Left ventricle myocardium inferior (tissue), 1 donor: ENCODE measurements around the gene POU5F2. TPM values are rescaled to one million over a fixed set of nuclear protein-coding genes. Genes with fewer than 3 reads are reported as not detected.

ENCODE experiments used
- DNase-seq: peaks from one replicate; pipeline ENCODE4 v3.0.0-alpha.2; 2020
- H3K27ac ChIP-seq: fragments of 200-600 bp; replicated peaks from 2 replicates; pipeline ENCODE4 v1.8.0; 2021
- H3K27me3 ChIP-seq: fragments of 200-600 bp; 2 replicates; pipeline ENCODE4 v1.8.0; 2021; ENCODE audit warnings: low read depth
- H3K36me3 ChIP-seq: fragments of 200-600 bp; 2 replicates; pipeline ENCODE4 v1.8.0; 2021
- H3K4me1 ChIP-seq: fragments of 200-600 bp; 2 replicates; pipeline ENCODE4 v1.8.0; 2021
- H3K4me3 ChIP-seq: fragments of 200-600 bp; 2 replicates; pipeline ENCODE4 v1.8.0; 2021; ENCODE audit warnings: mild to moderate bottlenecking, moderate library complexity
- H3K9me3 ChIP-seq: fragments of 200-600 bp; replicated peaks from 2 replicates; pipeline ENCODE4 v1.8.0; 2021
- intact Hi-C: fragments of 100-400 bp; cut with micrococcal nuclease; formaldehyde crosslinking; loops from one replicate; pipeline ENCODE4 v1.11.0; 2022
- total RNA-seq: library from RNA; stranded (reverse); fragmentation: NEBNext Ultra II Directional; extraction: Animal tissue kit (Norgen Biotek cat#: 25700); gene quantifications from one replicate; pipeline ENCODE4 v1.2.1, GENCODE V29; 2021
- TF ChIP-seq, protein P1 (sequence below): fragments of 200-600 bp; IDR thresholded peaks from 2 replicates; pipeline ENCODE4 v1.8.0; 2021; ENCODE audit warnings: antibody characterized with exemption, mild to moderate bottlenecking, borderline replicate concordance
- donor health status: DM: no; HTN: yes; CAD: no; lungs with severe emphysema.

The POU5F2 gene
- total RNA-seq, 1 donor from 2014 or later, result 0.16 TPM

- H3K27me3 ChIP-seq, result no peaks in the 10 kb centered on the region
- intact Hi-C loops, result no loop called here
- H3K4me1 ChIP-seq, result no peaks in the 10 kb centered on the region
- no peak for DNase-seq
- no peak overlapping the region for H3K4me3 ChIP-seq
- TF ChIP-seq, protein P1, sequence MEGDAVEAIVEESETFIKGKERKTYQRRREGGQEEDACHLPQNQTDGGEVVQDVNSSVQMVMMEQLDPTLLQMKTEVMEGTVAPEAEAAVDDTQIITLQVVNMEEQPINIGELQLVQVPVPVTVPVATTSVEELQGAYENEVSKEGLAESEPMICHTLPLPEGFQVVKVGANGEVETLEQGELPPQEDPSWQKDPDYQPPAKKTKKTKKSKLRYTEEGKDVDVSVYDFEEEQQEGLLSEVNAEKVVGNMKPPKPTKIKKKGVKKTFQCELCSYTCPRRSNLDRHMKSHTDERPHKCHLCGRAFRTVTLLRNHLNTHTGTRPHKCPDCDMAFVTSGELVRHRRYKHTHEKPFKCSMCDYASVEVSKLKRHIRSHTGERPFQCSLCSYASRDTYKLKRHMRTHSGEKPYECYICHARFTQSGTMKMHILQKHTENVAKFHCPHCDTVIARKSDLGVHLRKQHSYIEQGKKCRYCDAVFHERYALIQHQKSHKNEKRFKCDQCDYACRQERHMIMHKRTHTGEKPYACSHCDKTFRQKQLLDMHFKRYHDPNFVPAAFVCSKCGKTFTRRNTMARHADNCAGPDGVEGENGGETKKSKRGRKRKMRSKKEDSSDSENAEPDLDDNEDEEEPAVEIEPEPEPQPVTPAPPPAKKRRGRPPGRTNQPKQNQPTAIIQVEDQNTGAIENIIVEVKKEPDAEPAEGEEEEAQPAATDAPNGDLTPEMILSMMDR, result no peak
- no peaks in the 10 kb centered on the region for H3K36me3 ChIP-seq
- H3K27ac ChIP-seq, result no peak overlapping the region
- H3K9me3 ChIP-seq, result no peaks in the 10 kb centered on the region
Observed at GRCh38 chr5:93724791-93725190, 16.6 kb downstream of the POU5F2 start.

GRCh38 chr5:93723681-93724080, 17.7 kb downstream of the POU5F2 start:
- no peaks in the 10 kb centered on the region for H3K4me1 ChIP-seq
- no peak overlapping the region for H3K27ac ChIP-seq
- intact Hi-C loops, result no loop called here
- TF ChIP-seq, protein P1, result no peak
- H3K36me3 ChIP-seq, result no peaks in the 10 kb centered on the region
- no peaks in the 10 kb centered on the region for H3K9me3 ChIP-seq
- no peaks in the 10 kb centered on the region for H3K27me3 ChIP-seq
- no peak for DNase-seq
- no peak overlapping the region for H3K4me3 ChIP-seq

DNA sequence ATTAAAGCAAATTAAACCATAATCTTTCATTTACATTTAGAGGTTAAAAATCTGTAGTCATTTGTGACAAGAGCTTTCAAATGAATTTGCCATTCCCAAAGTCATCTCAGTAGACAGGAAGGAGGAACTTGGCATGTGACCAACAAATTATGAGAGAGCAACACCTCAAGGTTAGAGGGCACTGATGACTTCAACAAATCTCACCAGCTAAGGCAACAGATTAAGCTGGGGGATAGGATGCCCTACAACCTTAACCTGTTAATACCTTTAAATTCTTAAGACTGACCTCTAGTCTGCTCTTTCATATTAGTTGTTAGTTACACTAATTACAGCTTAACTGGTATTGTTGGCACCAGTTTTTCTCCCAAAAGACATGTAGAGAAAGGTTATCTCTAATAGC, 18.4 kb downstream of the POU5F2 start:
- no peaks in the 10 kb centered on the region for H3K36me3 ChIP-seq
- no peak for DNase-seq
- no peak overlapping the region for H3K27ac ChIP-seq
- no peak overlapping the region for H3K4me3 ChIP-seq
- no peaks in the 10 kb centered on the region for H3K4me1 ChIP-seq
- no peaks in the 10 kb centered on the region for H3K9me3 ChIP-seq
- TF ChIP-seq, protein P1, result no peak
- H3K27me3 ChIP-seq, result no peaks in the 10 kb centered on the region
- intact Hi-C loops, result no loop called here

GRCh38 chr5:93722588-93722987, 18.8 kb downstream of the POU5F2 start:
- DNase-seq, result no peak
- H3K36me3 ChIP-seq, result no peaks in the 10 kb centered on the region
- no peaks in the 10 kb centered on the region for H3K27me3 ChIP-seq
- no peaks in the 10 kb centered on the region for H3K4me1 ChIP-seq
- TF ChIP-seq, protein P1, result no peak
- intact Hi-C loops, result no loop called here
- no peak overlapping the region for H3K4me3 ChIP-seq
- no peaks in the 10 kb centered on the region for H3K9me3 ChIP-seq
- H3K27ac ChIP-seq, result no peak overlapping the region

GRCh38 chr5:93721511-93721910, 19.9 kb downstream of the POU5F2 start:
- intact Hi-C loops, result no loop called here
- Histone ChIP-seq H3K4me1 (peaks cover 6% of the 10 kb centered on the region), H3K9me3 (no peaks in the 10 kb centered on the region), H3K27ac (no peak overlapping the region), H3K36me3 (no peaks in the 10 kb centered on the region), H3K4me3 (no peak overlapping the region), H3K27me3 (no peaks in the 10 kb centered on the region)
- no peak for DNase-seq
- TF ChIP-seq, protein P1, result no peak

DNA sequence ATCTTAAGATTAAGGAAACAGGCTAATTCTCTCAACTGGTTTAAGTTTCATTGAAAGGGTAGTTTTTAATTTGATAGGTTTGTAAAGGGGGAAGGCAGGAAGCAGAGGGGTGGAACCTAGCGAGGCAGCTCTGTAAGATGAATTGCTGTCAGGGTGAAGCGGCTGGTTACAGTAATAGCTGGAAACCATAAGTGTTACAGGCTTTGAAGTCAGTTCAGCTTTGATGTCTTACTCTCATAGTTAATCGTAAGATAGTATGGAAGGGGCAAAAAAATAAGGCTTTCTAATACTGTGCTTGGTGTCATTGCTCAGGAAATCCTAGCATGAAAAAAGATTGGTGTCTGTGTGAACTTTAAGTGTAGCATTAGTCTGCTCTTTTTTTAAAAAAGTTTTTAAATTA, 20.3 kb downstream of the POU5F2 start:
- H3K36me3 ChIP-seq, result no peaks in the 10 kb centered on the region
- intact Hi-C loops, result no loop called here
- no peak for DNase-seq

More for the DNA sequence above, 20.3 kb downstream of the POU5F2 start:
- H3K4me3 ChIP-seq, result no peak overlapping the region
- no peaks in the 10 kb centered on the region for H3K9me3 ChIP-seq
- H3K27me3 ChIP-seq, result no peaks in the 10 kb centered on the region
- H3K27ac ChIP-seq, result no peak overlapping the region
- peaks cover 6% of the 10 kb centered on the region for H3K4me1 ChIP-seq
- TF ChIP-seq, protein P1, result no peak
